HG03442 (cell line): Measurements from ENCODE around the gene SPATA16.

Source experiments
- ATAC-seq: cut with Tn5 transposase; IDR thresholded peaks from one replicate; pipeline ENCODE4 v1.9.1; 2021; ENCODE audit warnings: mild to moderate bottlenecking, moderate library complexity; ENCODE audit not compliant: unreplicated experiment

SPATA16 gene

DNA sequence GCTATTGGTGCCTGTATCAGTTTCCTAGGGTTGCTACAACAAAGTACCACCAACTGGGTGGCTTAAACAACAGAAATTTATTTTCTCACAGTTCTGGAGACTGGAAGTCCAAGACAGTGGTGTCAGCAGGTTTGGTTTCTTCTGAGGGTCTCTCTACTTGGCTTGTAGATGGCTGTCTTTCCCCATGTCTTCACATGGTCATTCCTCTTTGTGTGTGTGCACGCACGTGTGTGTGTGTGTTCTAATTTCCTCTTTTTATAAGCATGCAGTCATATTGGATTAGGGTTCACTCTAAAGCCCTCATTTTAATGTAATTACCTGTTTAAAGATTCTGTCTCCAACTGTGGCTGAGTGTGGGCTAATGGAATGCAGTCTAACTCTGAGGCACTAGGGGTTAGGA is 182.5 kb downstream of the SPATA16 start:
- ATAC-seq: no peak

GRCh38 chr3:172953571-172953970 is 187.5 kb downstream of the SPATA16 start:
- no peak for ATAC-seq

- no peak for ATAC-seq
Measured at GRCh38 chr3:172951511-172951910, 189.5 kb downstream of the SPATA16 start.

DNA sequence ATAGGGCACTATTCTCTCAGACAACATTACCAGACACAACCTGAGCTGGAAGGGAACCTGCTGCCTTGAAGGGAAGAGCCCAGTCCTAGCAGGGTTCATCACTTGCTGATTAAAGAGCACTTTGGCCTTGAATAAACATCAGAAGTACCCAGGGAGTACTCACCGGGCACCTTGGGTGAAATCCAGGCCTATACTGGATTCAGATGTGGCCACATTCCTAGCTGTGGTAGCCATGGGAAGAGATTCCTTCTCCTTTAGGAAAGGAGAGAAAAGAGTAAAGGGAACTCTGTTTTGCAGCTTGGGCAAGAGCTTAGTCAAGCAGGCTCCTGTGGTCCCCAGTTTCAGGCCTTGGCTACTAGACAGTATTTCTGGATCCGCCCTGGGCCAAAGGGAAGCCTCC is 195.0 kb downstream of the SPATA16 start:
- no peak for ATAC-seq

DNA sequence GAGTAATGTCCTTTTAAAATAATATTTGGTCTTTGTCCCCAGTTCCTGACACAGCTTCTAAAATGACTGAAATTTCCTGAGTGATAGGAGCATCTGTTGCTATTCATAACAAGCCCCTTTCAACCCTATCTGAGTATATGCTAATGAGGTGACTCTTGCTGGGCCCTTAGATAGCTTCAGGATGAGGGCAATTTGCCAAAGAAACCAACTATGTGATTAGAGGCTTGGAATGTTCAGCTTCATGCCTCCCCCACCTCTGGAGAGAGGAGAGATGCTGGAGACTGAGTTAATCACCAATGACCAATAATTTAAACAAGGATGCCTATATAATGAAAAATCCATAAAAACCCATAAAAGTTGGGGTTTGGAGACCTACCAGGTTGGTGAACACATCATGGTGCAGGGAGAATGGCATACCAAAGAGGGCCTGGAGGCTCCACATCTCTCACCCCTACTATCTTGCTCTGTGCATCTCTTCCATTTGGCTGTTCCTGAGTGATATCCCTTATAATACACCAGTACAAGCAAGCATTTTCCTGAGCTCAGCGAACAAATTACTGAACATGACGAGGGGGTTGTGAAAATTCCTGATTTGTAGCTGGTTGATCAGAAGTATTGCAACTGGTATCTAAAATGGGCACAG is 201.3 kb downstream of the SPATA16 start:
- no peak for ATAC-seq

DNA sequence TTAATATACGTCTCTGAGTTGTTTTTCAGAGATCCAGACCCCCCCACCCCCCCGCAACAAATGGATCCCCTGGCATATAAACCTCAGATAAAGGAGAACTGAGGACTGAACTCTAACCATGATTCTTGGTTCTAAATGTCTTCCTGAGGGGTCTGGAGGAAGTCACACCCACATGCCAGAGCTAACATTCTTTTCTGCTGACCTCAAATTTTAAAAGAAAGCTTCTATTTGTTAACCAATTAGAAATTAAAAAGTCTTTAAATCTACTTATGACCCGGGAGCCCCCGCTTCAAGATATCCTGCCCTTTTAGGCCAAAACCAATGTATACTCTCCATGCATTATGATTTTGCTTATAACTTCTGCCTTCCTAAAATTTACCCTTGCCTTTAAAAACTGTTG is 202.2 kb downstream of the SPATA16 start:
- ATAC-seq: no peak

DNA sequence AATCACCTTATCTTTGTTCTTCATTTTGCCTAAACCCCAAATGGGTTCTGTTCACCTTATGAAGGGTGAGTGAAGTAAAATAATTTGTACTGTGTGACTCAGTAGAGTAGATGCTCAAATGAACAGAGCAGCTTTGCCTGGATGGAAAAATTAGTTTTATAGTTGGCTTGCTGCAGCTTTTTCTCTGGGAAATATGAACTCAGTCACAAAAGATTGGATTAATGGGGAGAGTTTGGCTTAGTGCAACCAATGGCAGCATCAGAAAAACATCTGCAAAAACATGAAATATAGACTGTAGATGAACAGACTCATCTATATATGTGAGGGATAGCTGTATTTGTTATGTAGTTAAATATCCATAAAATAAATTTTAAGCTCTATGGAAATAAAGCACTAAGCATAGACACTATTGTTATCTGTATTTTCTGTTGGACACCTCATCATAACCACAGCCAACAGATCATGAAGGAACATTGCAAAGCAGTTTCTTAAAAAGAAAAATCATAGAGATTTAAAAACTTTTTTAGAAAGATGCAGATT is 209.2 kb downstream of the SPATA16 start:
- no peak for ATAC-seq

DNA sequence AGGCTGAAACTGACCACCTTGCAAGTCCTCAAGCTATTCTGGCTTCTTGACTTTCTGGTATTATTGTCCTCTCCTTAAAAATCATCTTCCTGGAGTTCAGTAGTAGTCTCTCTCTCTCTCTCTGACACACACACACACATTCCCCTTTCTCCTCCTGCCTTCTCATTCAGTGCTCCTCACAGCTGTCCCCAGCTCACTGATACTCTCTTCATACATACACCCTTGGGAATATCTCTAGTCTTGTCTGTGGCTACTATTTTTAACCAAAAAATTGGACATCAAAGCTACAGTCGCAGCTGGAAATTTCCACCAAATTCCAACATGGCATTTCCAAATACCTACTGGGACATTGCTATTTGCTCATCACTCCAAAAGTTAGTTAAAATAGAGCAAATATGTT is 211.6 kb downstream of the SPATA16 start:
- no peak for ATAC-seq

DNA sequence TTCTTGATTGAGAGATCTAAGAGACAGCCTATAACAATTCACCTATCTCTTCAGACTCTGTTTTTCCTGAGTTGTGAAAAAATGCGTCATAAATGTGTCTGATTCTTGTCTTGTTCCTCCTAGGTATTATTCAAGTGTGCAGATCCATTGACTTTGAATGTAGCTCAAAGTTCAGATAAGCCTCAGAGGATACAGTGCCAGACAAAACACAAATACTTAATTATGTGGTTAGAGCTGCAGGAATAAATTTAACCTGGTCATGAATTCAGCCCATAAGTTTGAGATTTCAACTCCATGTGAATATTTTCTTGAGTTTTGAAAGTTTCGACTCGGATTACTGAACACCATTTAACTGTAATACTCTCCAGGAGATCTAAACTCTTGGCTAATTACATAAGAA is 216.5 kb downstream of the SPATA16 start:
- ATAC-seq: no peak

- no peak for ATAC-seq
Measured at GRCh38 chr3:172919297-172919683, 221.7 kb downstream of the SPATA16 start.

DNA sequence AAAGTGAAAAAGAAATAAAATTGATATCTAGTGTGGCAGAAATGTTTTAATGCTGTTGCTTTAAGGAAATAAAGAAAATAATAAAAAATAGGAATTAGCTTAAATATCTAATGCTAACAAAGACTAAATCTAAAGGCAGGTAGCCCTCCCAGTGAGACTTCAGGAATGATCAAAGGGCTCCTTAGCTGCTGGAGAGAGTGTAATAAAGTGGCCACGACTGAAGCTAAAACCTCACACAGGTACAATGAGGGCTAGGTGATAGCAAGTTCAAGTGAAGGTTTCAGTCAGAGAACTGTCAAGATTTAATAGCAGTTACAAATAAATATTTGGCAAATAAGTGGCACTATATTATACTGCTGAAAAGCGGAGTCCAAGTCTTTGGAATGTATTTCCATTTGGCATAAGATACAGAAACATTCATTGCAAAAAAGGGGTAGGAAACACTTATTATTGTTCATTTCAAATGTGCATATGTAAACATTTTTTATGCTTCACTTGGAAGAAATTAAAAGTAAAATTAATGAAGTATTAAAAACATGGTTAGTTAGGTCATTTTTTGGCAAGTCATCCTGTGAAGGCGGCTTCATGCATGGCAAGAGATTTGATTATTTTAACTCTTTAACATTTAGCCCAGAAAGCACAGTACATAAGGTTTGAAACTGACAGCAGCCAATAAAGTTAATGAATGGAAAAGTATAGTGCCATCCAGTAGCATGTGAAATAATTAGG is 222.3 kb downstream of the SPATA16 start:
- ATAC-seq: no peak

GRCh38 chr3:172918165-172918564 is 222.9 kb downstream of the SPATA16 start:
- ATAC-seq: no peak

GRCh38 chr3:172915911-172916514 is 225.0 kb downstream of the SPATA16 start:
- no peak for ATAC-seq

GRCh38 chr3:172914854-172915253 is 226.2 kb downstream of the SPATA16 start:
- ATAC-seq: no peak

DNA sequence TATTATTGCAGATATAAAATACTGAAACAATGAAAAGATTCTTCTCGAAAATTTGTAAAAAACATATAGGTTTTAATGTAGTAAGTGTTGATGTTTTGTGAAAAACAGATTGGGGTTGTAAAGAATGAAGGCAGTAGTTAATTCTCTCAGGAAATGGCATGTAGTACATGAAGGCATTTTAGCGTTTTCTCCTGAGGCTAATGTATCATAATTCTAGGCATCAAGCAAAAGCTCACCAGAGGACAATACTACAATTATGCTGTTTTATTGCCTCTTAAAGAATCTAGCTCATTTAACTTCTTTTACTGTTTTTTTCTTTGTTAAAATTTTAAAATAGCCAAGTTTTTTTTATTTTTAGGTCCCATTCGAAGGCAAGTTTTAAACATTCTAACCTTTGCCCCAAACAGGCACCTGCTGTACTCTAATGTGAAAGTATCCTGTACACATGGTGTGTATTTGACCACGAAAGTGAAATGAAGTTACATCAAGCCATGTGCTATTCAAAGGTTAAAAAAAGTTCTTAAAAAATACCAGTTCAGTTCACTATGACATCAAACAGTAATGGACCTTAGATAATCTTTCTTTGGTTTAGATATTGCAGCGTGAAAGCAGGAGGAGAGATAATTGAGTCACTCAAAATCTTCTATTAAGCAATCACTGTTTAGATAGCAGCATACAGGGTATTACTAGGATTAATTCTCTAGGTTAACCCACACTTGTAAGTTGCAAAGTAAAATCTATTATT is 227.0 kb downstream of the SPATA16 start:
- ATAC-seq: no peak

GRCh38 chr3:172911142-172911541 is 229.9 kb downstream of the SPATA16 start:
- ATAC-seq: no peak

- no peak for ATAC-seq
Measured at GRCh38 chr3:172908771-172909270, 232.2 kb downstream of the SPATA16 start.

GRCh38 chr3:172905451-172905850 is 235.6 kb downstream of the SPATA16 start:
- ATAC-seq: no peak

- no peak for ATAC-seq
Measured at GRCh38 chr3:172904711-172905373, 236.2 kb downstream of the SPATA16 start.

- ATAC-seq: no peak
Measured at GRCh38 chr3:172903642-172904320, 237.3 kb downstream of the SPATA16 start.
